ENCODE data around the gene KLKB1.

DNA sequence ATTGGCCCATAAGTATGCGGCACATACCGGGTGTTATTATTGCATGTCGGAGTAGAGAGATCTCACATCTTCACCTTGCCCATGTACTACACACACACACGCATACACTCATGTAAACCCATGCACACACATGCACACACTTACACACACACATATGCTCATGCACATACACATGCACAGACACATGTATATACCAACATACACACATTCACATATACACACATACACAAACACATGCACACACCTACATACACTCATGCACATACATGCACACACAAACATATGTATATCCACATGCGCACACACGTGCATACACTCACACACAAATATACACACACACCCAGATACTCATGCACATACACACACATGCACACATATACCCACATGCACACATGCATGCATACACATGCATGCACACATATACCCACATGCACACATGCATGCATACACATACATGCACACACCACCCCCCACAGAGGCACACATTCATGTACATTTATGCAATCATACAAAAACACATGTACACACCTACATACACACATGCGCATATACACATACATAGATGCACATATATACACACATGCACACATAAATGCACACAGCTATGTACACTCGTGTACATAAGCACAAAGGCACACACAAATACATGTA, 24.7 kb upstream of the KLKB1 start:
- TF ChIP-seq, protein P1, sequence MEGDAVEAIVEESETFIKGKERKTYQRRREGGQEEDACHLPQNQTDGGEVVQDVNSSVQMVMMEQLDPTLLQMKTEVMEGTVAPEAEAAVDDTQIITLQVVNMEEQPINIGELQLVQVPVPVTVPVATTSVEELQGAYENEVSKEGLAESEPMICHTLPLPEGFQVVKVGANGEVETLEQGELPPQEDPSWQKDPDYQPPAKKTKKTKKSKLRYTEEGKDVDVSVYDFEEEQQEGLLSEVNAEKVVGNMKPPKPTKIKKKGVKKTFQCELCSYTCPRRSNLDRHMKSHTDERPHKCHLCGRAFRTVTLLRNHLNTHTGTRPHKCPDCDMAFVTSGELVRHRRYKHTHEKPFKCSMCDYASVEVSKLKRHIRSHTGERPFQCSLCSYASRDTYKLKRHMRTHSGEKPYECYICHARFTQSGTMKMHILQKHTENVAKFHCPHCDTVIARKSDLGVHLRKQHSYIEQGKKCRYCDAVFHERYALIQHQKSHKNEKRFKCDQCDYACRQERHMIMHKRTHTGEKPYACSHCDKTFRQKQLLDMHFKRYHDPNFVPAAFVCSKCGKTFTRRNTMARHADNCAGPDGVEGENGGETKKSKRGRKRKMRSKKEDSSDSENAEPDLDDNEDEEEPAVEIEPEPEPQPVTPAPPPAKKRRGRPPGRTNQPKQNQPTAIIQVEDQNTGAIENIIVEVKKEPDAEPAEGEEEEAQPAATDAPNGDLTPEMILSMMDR (tag by site-specific recombination; IDR thresholded peaks at IDR 0.05), result no peak
- no peak for TF ChIP-seq KLF9 (tag by site-specific recombination; IDR thresholded peaks at IDR 0.05; ENCODE audit: low read depth)
- TF ChIP-seq BCL11A (tag by site-specific recombination; IDR thresholded peaks at IDR 0.05; ENCODE audit: low read depth), result no peak
- TF ChIP-seq, protein P2, sequence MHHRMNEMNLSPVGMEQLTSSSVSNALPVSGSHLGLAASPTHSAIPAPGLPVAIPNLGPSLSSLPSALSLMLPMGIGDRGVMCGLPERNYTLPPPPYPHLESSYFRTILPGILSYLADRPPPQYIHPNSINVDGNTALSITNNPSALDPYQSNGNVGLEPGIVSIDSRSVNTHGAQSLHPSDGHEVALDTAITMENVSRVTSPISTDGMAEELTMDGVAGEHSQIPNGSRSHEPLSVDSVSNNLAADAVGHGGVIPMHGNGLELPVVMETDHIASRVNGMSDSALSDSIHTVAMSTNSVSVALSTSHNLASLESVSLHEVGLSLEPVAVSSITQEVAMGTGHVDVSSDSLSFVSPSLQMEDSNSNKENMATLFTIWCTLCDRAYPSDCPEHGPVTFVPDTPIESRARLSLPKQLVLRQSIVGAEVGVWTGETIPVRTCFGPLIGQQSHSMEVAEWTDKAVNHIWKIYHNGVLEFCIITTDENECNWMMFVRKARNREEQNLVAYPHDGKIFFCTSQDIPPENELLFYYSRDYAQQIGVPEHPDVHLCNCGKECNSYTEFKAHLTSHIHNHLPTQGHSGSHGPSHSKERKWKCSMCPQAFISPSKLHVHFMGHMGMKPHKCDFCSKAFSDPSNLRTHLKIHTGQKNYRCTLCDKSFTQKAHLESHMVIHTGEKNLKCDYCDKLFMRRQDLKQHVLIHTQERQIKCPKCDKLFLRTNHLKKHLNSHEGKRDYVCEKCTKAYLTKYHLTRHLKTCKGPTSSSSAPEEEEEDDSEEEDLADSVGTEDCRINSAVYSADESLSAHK (tag by site-specific recombination; IDR thresholded peaks at IDR 0.05), result no peak
- TF ChIP-seq MYNN (tag by site-specific recombination; IDR thresholded peaks at IDR 0.05; ENCODE audit: borderline replicate concordance), result no peak
- TF ChIP-seq, protein P3, sequence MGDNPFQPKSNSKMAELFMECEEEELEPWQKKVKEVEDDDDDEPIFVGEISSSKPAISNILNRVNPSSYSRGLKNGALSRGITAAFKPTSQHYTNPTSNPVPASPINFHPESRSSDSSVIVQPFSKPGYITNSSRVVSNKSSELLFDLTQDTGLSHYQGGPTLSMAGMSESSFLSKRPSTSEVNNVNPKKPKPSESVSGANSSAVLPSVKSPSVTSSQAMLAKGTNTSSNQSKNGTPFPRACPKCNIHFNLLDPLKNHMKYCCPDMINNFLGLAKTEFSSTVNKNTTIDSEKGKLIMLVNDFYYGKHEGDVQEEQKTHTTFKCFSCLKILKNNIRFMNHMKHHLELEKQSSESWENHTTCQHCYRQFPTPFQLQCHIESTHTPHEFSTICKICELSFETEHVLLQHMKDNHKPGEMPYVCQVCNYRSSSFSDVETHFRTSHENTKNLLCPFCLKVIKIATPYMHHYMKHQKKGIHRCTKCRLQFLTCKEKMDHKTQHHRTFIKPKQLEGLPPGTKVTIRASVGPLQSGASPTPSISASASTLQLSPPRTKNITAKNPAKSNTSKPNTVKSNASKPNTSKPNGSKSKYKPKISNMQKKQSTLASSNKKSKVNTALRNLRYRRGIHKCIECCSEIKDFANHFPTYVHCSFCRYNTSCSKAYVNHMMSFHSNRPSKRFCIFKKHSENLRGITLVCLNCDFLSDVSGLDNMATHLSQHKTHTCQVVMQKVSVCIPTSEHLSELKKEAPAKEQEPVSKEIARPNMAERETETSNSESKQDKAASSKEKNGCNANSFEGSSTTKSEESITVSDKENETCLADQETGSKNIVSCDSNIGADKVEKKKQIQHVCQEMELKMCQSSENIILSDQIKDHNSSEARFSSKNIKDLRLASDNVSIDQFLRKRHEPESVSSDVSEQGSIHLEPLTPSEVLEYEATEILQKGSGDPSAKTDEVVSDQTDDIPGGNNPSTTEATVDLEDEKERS (tag by site-specific recombination; IDR thresholded peaks at IDR 0.05), result no peak
- TF ChIP-seq ZNF785 (tag by site-specific recombination; IDR thresholded peaks at IDR 0.05), result no peak
- no peak for TF ChIP-seq ZNF501 (tag by site-specific recombination; IDR thresholded peaks at IDR 0.05)
- TF ChIP-seq ZNF394 (tag by site-specific recombination; IDR thresholded peaks at IDR 0.05; ENCODE audit: borderline replicate concordance), result no peak
- TF ChIP-seq, protein P4, sequence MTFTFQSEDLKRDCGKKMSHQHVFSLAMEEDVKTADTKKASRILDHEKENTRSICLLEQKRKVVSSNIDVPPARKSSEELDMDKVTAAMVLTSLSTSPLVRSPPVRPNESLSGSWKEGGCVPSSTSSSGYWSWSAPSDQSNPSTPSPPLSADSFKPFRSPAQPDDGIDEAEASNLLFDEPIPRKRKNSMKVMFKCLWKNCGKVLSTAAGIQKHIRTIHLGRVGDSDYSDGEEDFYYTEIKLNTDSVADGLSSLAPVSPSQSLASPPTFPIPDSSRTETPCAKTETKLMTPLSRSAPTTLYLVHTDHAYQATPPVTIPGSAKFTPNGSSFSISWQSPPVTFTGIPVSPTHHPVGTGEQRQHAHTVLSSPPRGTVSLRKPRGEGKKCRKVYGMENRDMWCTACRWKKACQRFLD (tag by site-specific recombination; IDR thresholded peaks at IDR 0.05), result no peak
- TF ChIP-seq ZNF777 (tag by site-specific recombination; IDR thresholded peaks at IDR 0.05; ENCODE audit: borderline replicate concordance), result no peak
- TF ChIP-seq ZNF792 (tag by site-specific recombination; IDR thresholded peaks at IDR 0.05), result no peak

Measured in HEK293 (cell line).